ENCODE data around the gene GSE1. TPM values are rescaled to one million over a fixed set of nuclear protein-coding genes. Genes with fewer than 3 reads are reported as not detected.

The GSE1 gene
- total and polyA plus RNA-seq, 2 of the 13 experiments (the other 11 are each of a cell fraction or from before 2014, with no cell fraction given), result 16.1 to 31.2 TPM

DNA sequence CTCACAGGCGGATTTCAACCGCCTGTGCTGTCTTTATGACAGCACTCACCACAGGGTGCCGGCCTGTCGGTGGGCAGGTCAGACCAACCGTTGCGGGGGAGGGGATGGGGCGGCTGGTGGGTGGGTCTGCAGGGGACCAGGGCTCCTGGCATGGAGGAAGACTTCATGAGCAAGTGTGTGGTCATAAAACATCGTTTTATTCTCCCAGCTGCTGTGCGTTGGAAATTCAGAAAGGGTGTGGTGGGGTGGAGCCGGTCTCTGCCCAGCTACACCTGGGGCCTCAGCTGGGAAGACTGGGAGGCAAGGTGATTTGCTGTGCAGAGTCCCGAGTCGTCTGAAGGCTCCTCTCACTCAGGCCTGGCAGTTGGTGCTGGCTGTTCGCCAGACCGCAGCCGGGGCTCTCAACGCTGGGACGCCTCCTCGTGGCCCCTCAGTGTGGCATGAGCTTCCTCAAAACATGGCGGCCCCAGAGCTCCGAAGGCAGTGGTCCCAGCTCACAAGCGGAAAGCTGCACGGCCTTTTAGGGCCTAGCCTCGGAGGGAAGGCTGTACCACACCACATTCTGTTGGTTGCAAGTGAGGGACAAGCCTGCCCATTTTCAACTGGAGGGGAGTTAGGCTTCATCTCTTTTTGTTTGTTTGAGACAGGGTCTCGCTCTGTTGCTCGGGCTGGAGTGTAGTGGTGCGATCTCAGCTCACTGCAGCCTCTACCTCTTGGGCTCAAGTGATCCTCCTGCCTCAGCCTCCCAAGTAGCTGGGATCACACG, 45.8 kb upstream of the GSE1 start:
- intact Hi-C loops (cut with micrococcal nuclease; ENCODE audit: unreplicated experiment) (no loop called here), in situ Hi-C loops (cut with HindIII; ENCODE audit: extremely low pct_ligation_motif_present, low pct_unique_long_range_greater_than_20kb) (no loop called here)
- Histone ChIP-seq H3K79me2 (ENCODE audit: insufficient read depth, low read length) (peaks cover 87% of the 10 kb centered on the region), H2AFZ (ENCODE audit: low read length) (no peak overlapping the region), H3K36me3 (replicated peaks in 1 of 2; ENCODE audit: control insufficient read depth in 1 of 2, insufficient read depth in 2 of 2, low read length in 2 of 2) (peaks cover 3 to 19% of the 10 kb centered on the region in 2 experiments; a peak in 3 of 5 replicates), H3K4me1 (ENCODE audit: insufficient read depth, low read length) (peaks cover 59% of the 10 kb centered on the region), H4K20me1 (ENCODE audit: insufficient read depth, low read length) (peaks cover 78% of the 10 kb centered on the region), H3K9me3 (ENCODE audit: low read length) (no peaks in the 10 kb centered on the region), H3K4me3 (replicated peaks in 1 of 3; ENCODE audit: insufficient read depth in 1 of 3, low read depth in 2 of 3, low read length in 3 of 3) (no peak overlapping the region), H3K9ac (ENCODE audit: insufficient read depth, low read depth, low read length) (no peak overlapping the region), H3K4me2 (ENCODE audit: low read depth, low read length) (no peak overlapping the region), H3K27ac (ENCODE audit: extremely low read length, insufficient read depth, low read length) (no peak overlapping the region), H3K27me3 (ENCODE audit: control insufficient read depth in 1 of 2, insufficient read depth in 2 of 2, low read length in 2 of 2) (no peaks in the 10 kb centered on the region)
- FAIRE-seq (no peak), DNase-seq (ENCODE audit: low spot score) (no peak), ATAC-seq (no peak)
- 96% methylated on average over 24 of the region's 27 CpGs for WGBS (ENCODE audit: low lambda C conversion rate)
- TF ChIP-seq MIER3 (CRISPR knock-in tag; IDR thresholded peaks at IDR 0.05; ENCODE audit: borderline replicate concordance), result no peak
- TF ChIP-seq, protein P1, sequence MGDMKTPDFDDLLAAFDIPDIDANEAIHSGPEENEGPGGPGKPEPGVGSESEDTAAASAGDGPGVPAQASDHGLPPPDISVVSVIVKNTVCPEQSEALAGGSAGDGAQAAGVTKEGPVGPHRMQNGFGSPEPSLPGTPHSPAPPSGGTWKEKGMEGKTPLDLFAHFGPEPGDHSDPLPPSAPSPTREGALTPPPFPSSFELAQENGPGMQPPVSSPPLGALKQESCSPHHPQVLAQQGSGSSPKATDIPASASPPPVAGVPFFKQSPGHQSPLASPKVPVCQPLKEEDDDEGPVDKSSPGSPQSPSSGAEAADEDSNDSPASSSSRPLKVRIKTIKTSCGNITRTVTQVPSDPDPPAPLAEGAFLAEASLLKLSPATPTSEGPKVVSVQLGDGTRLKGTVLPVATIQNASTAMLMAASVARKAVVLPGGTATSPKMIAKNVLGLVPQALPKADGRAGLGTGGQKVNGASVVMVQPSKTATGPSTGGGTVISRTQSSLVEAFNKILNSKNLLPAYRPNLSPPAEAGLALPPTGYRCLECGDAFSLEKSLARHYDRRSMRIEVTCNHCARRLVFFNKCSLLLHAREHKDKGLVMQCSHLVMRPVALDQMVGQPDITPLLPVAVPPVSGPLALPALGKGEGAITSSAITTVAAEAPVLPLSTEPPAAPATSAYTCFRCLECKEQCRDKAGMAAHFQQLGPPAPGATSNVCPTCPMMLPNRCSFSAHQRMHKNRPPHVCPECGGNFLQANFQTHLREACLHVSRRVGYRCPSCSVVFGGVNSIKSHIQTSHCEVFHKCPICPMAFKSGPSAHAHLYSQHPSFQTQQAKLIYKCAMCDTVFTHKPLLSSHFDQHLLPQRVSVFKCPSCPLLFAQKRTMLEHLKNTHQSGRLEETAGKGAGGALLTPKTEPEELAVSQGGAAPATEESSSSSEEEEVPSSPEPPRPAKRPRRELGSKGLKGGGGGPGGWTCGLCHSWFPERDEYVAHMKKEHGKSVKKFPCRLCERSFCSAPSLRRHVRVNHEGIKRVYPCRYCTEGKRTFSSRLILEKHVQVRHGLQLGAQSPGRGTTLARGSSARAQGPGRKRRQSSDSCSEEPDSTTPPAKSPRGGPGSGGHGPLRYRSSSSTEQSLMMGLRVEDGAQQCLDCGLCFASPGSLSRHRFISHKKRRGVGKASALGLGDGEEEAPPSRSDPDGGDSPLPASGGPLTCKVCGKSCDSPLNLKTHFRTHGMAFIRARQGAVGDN (CRISPR knock-in tag; IDR thresholded peaks at IDR 0.05), result 0 out of 2 replicates have a peak, but pooled peaks have one; percentile 8
- no peak for TF ChIP-seq ZFY (CRISPR knock-in tag; IDR thresholded peaks at IDR 0.05)
- no peak for TF ChIP-seq BRCA1 (CRISPR knock-in tag; IDR thresholded peaks at IDR 0.05)
- TF ChIP-seq, protein P2, sequence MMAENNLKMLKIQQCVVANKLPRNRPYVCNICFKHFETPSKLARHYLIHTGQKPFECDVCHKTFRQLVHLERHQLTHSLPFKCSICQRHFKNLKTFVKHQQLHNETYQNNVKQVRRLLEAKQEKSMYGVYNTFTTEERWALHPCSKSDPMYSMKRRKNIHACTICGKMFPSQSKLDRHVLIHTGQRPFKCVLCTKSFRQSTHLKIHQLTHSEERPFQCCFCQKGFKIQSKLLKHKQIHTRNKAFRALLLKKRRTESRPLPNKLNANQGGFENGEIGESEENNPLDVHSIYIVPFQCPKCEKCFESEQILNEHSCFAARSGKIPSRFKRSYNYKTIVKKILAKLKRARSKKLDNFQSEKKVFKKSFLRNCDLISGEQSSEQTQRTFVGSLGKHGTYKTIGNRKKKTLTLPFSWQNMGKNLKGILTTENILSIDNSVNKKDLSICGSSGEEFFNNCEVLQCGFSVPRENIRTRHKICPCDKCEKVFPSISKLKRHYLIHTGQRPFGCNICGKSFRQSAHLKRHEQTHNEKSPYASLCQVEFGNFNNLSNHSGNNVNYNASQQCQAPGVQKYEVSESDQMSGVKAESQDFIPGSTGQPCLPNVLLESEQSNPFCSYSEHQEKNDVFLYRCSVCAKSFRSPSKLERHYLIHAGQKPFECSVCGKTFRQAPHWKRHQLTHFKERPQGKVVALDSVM (CRISPR knock-in tag; IDR thresholded peaks at IDR 0.05), result peak; percentile 53; the same call in 1 of the 2 replicates
- TF ChIP-seq DR1 (CRISPR knock-in tag; IDR thresholded peaks at IDR 0.05), result no peak
- TF ChIP-seq, protein P3, sequence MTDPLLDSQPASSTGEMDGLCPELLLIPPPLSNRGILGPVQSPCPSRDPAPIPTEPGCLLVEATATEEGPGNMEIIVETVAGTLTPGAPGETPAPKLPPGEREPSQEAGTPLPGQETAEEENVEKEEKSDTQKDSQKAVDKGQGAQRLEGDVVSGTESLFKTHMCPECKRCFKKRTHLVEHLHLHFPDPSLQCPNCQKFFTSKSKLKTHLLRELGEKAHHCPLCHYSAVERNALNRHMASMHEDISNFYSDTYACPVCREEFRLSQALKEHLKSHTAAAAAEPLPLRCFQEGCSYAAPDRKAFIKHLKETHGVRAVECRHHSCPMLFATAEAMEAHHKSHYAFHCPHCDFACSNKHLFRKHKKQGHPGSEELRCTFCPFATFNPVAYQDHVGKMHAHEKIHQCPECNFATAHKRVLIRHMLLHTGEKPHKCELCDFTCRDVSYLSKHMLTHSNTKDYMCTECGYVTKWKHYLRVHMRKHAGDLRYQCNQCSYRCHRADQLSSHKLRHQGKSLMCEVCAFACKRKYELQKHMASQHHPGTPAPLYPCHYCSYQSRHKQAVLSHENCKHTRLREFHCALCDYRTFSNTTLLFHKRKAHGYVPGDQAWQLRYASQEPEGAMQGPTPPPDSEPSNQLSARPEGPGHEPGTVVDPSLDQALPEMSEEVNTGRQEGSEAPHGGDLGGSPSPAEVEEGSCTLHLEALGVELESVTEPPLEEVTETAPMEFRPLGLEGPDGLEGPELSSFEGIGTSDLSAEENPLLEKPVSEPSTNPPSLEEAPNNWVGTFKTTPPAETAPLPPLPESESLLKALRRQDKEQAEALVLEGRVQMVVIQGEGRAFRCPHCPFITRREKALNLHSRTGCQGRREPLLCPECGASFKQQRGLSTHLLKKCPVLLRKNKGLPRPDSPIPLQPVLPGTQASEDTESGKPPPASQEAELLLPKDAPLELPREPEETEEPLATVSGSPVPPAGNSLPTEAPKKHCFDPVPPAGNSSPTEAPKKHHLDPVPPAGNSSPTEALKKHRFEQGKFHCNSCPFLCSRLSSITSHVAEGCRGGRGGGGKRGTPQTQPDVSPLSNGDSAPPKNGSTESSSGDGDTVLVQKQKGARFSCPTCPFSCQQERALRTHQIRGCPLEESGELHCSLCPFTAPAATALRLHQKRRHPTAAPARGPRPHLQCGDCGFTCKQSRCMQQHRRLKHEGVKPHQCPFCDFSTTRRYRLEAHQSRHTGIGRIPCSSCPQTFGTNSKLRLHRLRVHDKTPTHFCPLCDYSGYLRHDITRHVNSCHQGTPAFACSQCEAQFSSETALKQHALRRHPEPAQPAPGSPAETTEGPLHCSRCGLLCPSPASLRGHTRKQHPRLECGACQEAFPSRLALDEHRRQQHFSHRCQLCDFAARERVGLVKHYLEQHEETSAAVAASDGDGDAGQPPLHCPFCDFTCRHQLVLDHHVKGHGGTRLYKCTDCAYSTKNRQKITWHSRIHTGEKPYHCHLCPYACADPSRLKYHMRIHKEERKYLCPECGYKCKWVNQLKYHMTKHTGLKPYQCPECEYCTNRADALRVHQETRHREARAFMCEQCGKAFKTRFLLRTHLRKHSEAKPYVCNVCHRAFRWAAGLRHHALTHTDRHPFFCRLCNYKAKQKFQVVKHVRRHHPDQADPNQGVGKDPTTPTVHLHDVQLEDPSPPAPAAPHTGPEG (CRISPR knock-in tag; IDR thresholded peaks at IDR 0.05), result no peak
- no peak for TF ChIP-seq CBFB (CRISPR knock-in tag; IDR thresholded peaks at IDR 0.05)
- 0 out of 2 replicates have a peak, but pooled peaks have one; percentile 16 for TF ChIP-seq NRL (CRISPR knock-in tag; IDR thresholded peaks at IDR 0.05; ENCODE audit: borderline replicate concordance)
- no peak for TF ChIP-seq SSRP1 (CRISPR knock-in tag; IDR thresholded peaks at IDR 0.05)
- TF ChIP-seq NR3C1 (CRISPR knock-in tag; IDR thresholded peaks at IDR 0.05), result no peak
- TF ChIP-seq ZBTB1 (CRISPR knock-in tag; IDR thresholded peaks at IDR 0.05; ENCODE audit: borderline replicate concordance), result no peak
- CTCF ChIA-PET (ENCODE audit: low intra/inter-chr PET ratio, low total read pairs), result no interaction called here
- POLR2A ChIA-PET, result no interaction called here
- BruUV-seq (replicated peaks), result no TSS peak
